Epidermal melanocyte (primary cell): Measurements from ENCODE around the gene MEA1.

ENCODE experiments used
- DNase-seq: peaks from one replicate; pipeline ENCODE4 v3.0.0; 2011; ENCODE audit warnings: low spot score; ENCODE audit not compliant: insufficient read length

MEA1 gene

GRCh38 chr6:42973926-42974325 is 39.8 kb downstream of the MEA1 start:
- no peak for DNase-seq

- DNase-seq, result no peak
Observed at GRCh38 chr6:42971746-42972327, 41.9 kb downstream of the MEA1 start.

GRCh38 chr6:42970871-42971612 is 42.7 kb downstream of the MEA1 start:
- no peak for DNase-seq

- DNase-seq, result no peak
Observed at GRCh38 chr6:42969934-42970333, 43.8 kb downstream of the MEA1 start.

GRCh38 chr6:42969431-42969830 is 44.3 kb downstream of the MEA1 start:
- no peak for DNase-seq

GRCh38 chr6:42968783-42969182 is 45.0 kb downstream of the MEA1 start:
- no peak for DNase-seq

GRCh38 chr6:42968126-42968701 is 45.5 kb downstream of the MEA1 start:
- no peak for DNase-seq

- DNase-seq, result no peak
Observed at GRCh38 chr6:42967228-42967627, 46.5 kb downstream of the MEA1 start.

GRCh38 chr6:42966571-42966970 is 47.2 kb downstream of the MEA1 start:
- DNase-seq, result no peak

- no peak for DNase-seq
Observed at GRCh38 chr6:42963855-42964605, 49.7 kb downstream of the MEA1 start.

GRCh38 chr6:42963179-42963854 is 50.4 kb downstream of the MEA1 start:
- DNase-seq, result no peak

GRCh38 chr6:42962502-42963178 is 51.1 kb downstream of the MEA1 start:
- no peak for DNase-seq

- DNase-seq, result no peak
Observed at GRCh38 chr6:42962096-42962495, 51.6 kb downstream of the MEA1 start.
